Measurements from ENCODE around the gene ZSCAN12.
"Not testable (repeated sequence)": the region's sequence is repeated elsewhere in the genome, so short reads cannot be mapped to it uniquely, and the experiment has no call there.

ZSCAN12 gene

DNA sequence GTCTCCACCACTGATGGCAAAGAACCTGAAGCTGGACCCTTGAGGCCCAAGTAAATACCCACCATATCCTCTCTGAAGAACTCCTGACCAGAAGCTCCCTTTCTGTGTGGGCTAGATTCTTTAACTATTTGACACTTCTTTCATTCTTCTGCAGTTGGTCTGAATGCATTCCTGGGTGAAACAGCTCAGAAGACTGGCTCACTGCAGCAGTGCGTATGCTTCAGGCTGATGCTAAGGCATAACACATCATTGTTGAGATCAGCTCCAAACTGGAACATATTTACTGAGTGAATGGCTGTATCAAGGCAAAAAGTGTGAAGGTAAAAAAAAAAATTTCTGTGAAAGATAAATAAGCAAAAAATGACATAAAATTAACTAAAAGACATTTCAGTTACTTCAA lies 24.0 kb upstream of the ZSCAN12 start:
- TF ChIP-seq CTCF (IDR thresholded peaks at IDR 0.05; ENCODE audit: insufficient read depth, low read length, poor library complexity, severe bottlenecking): no peak
- no peaks in the 10 kb centered on the region for H3K36me3 ChIP-seq (ENCODE audit: control insufficient read depth, insufficient read depth, low read length)
- H3K4me3 ChIP-seq (replicated peaks; ENCODE audit: low read depth, low read length): no peak overlapping the region
- DNase-seq (ENCODE audit: extremely low read depth, insufficient read length): no peak
- no peaks in the 10 kb centered on the region for H3K27me3 ChIP-seq (replicated peaks; ENCODE audit: control insufficient read depth, insufficient read depth, low read length)

DNA sequence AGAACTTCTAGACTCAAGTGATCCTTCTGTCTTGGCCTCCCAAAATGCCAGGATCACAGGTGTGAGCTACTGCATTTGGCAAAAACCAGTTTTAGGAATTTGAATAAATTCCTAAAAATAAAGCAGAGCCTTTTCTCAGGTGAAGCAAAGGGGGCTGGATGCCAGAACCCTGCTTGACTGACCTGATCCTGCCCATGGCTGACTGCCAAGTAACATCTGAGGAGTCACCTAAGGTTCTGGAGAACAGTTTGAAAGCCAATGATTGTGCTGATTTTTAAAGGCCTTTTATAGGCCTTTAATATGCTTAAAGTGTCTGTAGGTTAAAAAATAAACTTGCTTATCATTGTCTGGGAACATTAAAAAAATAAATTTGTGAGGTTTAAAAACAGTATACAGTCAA lies 14.1 kb upstream of the ZSCAN12 start:
- no peaks in the 10 kb centered on the region for H3K27me3 ChIP-seq (replicated peaks; ENCODE audit: control insufficient read depth, insufficient read depth, low read length)
- H3K36me3 ChIP-seq (ENCODE audit: control insufficient read depth, insufficient read depth, low read length): no peaks in the 10 kb centered on the region
- no peak for DNase-seq (ENCODE audit: extremely low read depth, insufficient read length)
- TF ChIP-seq CTCF (IDR thresholded peaks at IDR 0.05; ENCODE audit: insufficient read depth, low read length, poor library complexity, severe bottlenecking): no peak
- H3K4me3 ChIP-seq (replicated peaks; ENCODE audit: low read depth, low read length): no peak overlapping the region

DNA sequence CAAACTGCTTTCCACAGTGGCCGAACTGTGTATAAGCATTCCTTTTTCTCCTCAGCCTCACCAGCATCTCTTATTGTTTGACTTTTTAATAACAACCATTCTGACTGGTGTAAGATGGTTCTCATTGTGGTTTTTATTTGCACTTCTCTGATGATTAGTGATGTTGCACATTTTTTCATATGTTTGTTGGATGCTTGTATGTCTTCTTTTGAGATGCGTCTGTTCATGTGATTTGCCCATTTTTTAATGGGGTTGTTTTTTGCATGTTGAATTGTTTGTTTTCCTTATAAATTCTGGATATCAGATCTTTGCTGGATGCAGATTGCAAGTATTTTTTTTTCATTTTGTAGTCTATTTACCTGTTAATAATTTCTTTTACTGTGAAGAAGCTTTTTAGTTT lies 11.2 kb upstream of the ZSCAN12 start:
- DNase-seq (ENCODE audit: extremely low read depth, insufficient read length): no peak
- TF ChIP-seq CTCF (IDR thresholded peaks at IDR 0.05; ENCODE audit: insufficient read depth, low read length, poor library complexity, severe bottlenecking): no peak
- Histone ChIP-seq H3K36me3 (ENCODE audit: control insufficient read depth, insufficient read depth, low read length) (no peaks in the 10 kb centered on the region), H3K27me3 (replicated peaks; ENCODE audit: control insufficient read depth, insufficient read depth, low read length) (no peaks in the 10 kb centered on the region), H3K4me3 (replicated peaks; ENCODE audit: low read depth, low read length) (no peak overlapping the region)

GRCh38 chr6:28408076-28408802 lies 8.7 kb upstream of the ZSCAN12 start:
- Histone ChIP-seq H3K27me3 (replicated peaks; ENCODE audit: control insufficient read depth, insufficient read depth, low read length) (no peaks in the 10 kb centered on the region), H3K36me3 (ENCODE audit: control insufficient read depth, insufficient read depth, low read length) (no peaks in the 10 kb centered on the region), H3K4me3 (replicated peaks; ENCODE audit: low read depth, low read length) (no peak overlapping the region)
- TF ChIP-seq CTCF (IDR thresholded peaks at IDR 0.05; ENCODE audit: insufficient read depth, low read length, poor library complexity, severe bottlenecking): no peak
- no peak for DNase-seq (ENCODE audit: extremely low read depth, insufficient read length)

DNA sequence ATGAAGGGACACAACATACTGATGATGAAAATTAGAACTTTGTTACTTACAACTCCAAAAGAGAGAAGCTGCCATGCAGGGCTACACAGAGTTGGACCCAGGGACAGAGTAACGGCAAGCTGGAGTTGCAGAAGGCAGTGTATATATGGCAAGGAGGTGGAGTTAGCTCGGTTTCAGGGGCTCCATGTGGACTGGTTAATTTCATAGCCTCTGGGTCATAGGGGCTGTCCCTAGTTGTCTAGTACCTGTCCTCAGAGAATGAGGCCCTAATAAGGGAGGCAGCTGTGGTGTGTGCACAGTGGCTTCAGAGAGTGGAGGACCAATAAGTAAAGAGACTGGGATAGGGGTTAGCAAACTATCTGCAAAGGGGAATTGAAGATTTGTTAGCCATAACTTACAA lies 7.9 kb upstream of the ZSCAN12 start:
- H3K27me3 ChIP-seq (replicated peaks; ENCODE audit: control insufficient read depth, insufficient read depth, low read length): no peaks in the 10 kb centered on the region
- H3K36me3 ChIP-seq (ENCODE audit: control insufficient read depth, insufficient read depth, low read length): no peaks in the 10 kb centered on the region
- no peak for DNase-seq (ENCODE audit: extremely low read depth, insufficient read length)
- H3K4me3 ChIP-seq (replicated peaks; ENCODE audit: low read depth, low read length): no peak overlapping the region
- TF ChIP-seq CTCF (IDR thresholded peaks at IDR 0.05; ENCODE audit: insufficient read depth, low read length, poor library complexity, severe bottlenecking): no peak

- H3K36me3 ChIP-seq (ENCODE audit: control insufficient read depth, insufficient read depth, low read length); DNase-seq (ENCODE audit: extremely low read depth, insufficient read length); H3K4me3 ChIP-seq (replicated peaks; ENCODE audit: low read depth, low read length); H3K27me3 ChIP-seq (replicated peaks; ENCODE audit: control insufficient read depth, insufficient read depth, low read length): not testable (repeated sequence)
Measured at GRCh38 chr6:28403923-28404322, 4.4 kb upstream of the ZSCAN12 start.

Measured in GM06990 (cell line).